Kidney (tissue), 14 donors: ENCODE results near the gene ALMS1. TPM values are rescaled to one million over a fixed set of nuclear protein-coding genes. Genes with fewer than 3 reads are reported as not detected.
"Not testable (repeated sequence)": the region's sequence is repeated elsewhere in the genome, so short reads cannot be mapped to it uniquely, and the experiment has no call there.

Experiments used
- DNase-seq, 5 donors: peaks; one replicate each; pipeline ENCODE4 v3.0.0-alpha.2; 2013 to 2020
- FAIRE-seq: peaks from 2 replicates; lab custom pipeline; 2012; peaks lifted over from hg19 to GRCh38; lab: Jason Lieb, UNC
- H3K27ac ChIP-seq, 2 donors: one replicate each; pipeline ENCODE4 v1.7.0; 2013; ENCODE audit warnings: low read depth in 2 of 2, low read length in 2 of 2, inconsistent platforms in 1 of 2
- H3K27me3 ChIP-seq: one replicate; pipeline ENCODE4 v1.7.1; 2013; ENCODE audit warnings: low read length, inconsistent platforms; ENCODE audit not compliant: control insufficient read depth, insufficient read depth
- H3K36me3 ChIP-seq, 3 donors: one replicate each; pipeline versions ENCODE4 v1.7.0 to v1.7.1; 2013; ENCODE audit warnings: low read length in 3 of 3, control low read depth in 1 of 3, inconsistent platforms in 1 of 3; ENCODE audit not compliant: insufficient read depth in 3 of 3, control insufficient read depth in 2 of 3
- H3K4me1 ChIP-seq, 3 donors: one replicate each; pipeline versions ENCODE4 v1.7.0 to v1.7.1; 2013; ENCODE audit warnings: low read length in 3 of 3, inconsistent platforms in 1 of 3, low read depth in 1 of 3; ENCODE audit not compliant: control insufficient read depth in 2 of 3, insufficient read depth in 2 of 3
- H3K4me3 ChIP-seq, 3 donors: one replicate each; pipeline versions ENCODE4 v1.7.0 to v1.8.1; 2013; ENCODE audit warnings: low read length in 3 of 3, control low read depth in 1 of 3, inconsistent platforms in 1 of 3
- H3K9ac ChIP-seq, 3 donors: one replicate each; pipeline versions ENCODE4 v1.7.0 to v1.7.1; 2013; ENCODE audit warnings: low read length in 3 of 3, control low read depth in 1 of 3, inconsistent platforms in 1 of 3
- H3K9me3 ChIP-seq, 3 donors: one replicate each; pipeline versions ENCODE4 v1.7.0 to v1.7.1; 2013; ENCODE audit warnings: low read length in 3 of 3, control low read depth in 1 of 3, inconsistent platforms in 1 of 3; ENCODE audit not compliant: control insufficient read depth in 2 of 3, insufficient read depth in 1 of 3
- CTCF ChIP-seq: IDR thresholded peaks from 3 replicates; pipeline ENCODE4 v1.5.1; 2012; ENCODE audit warnings: mild to moderate bottlenecking, moderate library complexity, borderline replicate concordance; ENCODE audit not compliant: insufficient read depth; ENCODE audit errors: extremely low read depth
- intact Hi-C: fragments of 100-400 bp; cut with DNase I; formaldehyde crosslinking; loops from one replicate; pipeline ENCODE4 v1.11.1; 2022
- polyA plus RNA-seq: library from polyadenylated mRNA; stranded (reverse); fragments of 350-450 nt; fragmentation: Illumina TruSeq; extraction: RNeasy Lipid Tissue Mini Kit (QIAGEN cat#74804); gene quantifications from one replicate; pipeline ENCODE4 v1.2.3, GENCODE V29; 2014; ENCODE audit warnings: low read depth, low replicate concordance; ENCODE audit not compliant: insufficient read depth
- total RNA-seq: library from RNA; stranded (reverse); fragmentation: NEBNext Ultra II Directional; extraction: Animal tissue kit (Norgen Biotek cat#: 25700); gene quantifications from one replicate; pipeline ENCODE4 v1.2.1, GENCODE V29; 2021
- donor health status: control.
- donor health status: control.
- donor health status: control.
- donor health status: control.
- donor health status: control.
- donor health status: DM: yes; HTN: yes; CAD: no.
- donor health status: Normal renal cell carcinoma (clear cell type).

ALMS1 gene
- total and polyA plus RNA-seq, 2 donors from 2014 or later: 9.2 to 26.2 TPM

GRCh38 chr2:73449404-73449803 is 63.8 kb downstream of the ALMS1 start:
- Histone ChIP-seq H3K9me3 (no peaks in the 10 kb centered on the region), H3K9ac (no peak overlapping the region), H3K36me3 (peaks cover 0 to 28% (median 27%) of the 10 kb centered on the region in 3 donors), H3K4me3 (no peak overlapping the region), H3K27ac (no peak overlapping the region), H3K27me3 (no peaks in the 10 kb centered on the region), H3K4me1 (no peaks in the 10 kb centered on the region)
- intact Hi-C loops: no loop called here
- no peak for FAIRE-seq
- DNase-seq: no peak
- no peak for TF ChIP-seq CTCF

DNA sequence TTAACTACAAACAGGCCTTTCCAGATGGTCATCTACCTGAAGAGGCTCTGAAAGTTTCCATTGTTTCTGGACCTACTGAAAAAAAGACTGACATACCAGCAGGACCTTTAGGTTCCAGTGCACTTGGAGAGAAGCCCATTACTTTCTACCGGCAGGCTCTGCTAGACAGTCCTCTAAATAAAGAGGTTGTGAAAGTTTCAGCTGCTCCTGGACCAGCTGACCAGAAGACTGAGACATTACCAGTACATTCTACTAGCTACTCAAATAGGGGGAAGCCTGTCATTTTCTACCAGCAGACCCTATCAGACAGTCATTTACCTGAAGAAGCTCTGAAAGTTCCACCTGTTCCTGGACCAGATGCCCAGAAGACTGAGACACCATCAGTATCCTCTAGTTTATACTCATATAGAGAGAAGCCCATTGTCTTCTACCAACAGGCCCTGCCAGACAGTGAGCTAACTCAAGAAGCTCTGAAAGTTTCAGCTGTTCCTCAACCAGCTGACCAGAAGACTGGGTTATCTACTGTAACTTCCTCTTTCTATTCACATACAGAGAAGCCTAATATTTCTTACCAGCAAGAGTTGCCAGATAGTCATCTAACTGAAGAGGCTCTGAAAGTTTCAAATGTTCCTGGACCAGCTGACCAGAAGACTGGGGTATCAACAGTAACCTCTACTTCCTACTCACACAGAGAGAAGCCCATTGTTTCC is 65.8 kb downstream of the ALMS1 start:
- H3K27ac ChIP-seq: no peak overlapping the region
- H3K36me3 ChIP-seq: peaks cover 0 to 31% (median 28%) of the 10 kb centered on the region in 3 donors
- no peak for TF ChIP-seq CTCF
- H3K27me3 ChIP-seq: no peaks in the 10 kb centered on the region
- no peak overlapping the region for H3K4me3 ChIP-seq
- no peak for DNase-seq
- no peaks in the 10 kb centered on the region for H3K4me1 ChIP-seq
- H3K9ac ChIP-seq: no peak overlapping the region
- no peak for FAIRE-seq
- H3K9me3 ChIP-seq: no peaks in the 10 kb centered on the region
- intact Hi-C loops: no loop called here

- Histone ChIP-seq H3K36me3 (peaks cover 0 to 4% (median 2%) of the 10 kb centered on the region in 3 donors), H3K4me3 (no peak overlapping the region), H3K4me1 (no peaks in the 10 kb centered on the region), H3K9ac (no peak overlapping the region), H3K27me3 (no peaks in the 10 kb centered on the region), H3K9me3 (peaks cover 0 to 3% (median 0%) of the 10 kb centered on the region in 3 donors), H3K27ac (no peak overlapping the region)
- no peak for DNase-seq
- FAIRE-seq: no peak
- intact Hi-C loops: no loop called here
- TF ChIP-seq CTCF: no peak
These were observed 72.3 kb downstream of the ALMS1 start for GRCh38 chr2:73457982-73458381.

DNA sequence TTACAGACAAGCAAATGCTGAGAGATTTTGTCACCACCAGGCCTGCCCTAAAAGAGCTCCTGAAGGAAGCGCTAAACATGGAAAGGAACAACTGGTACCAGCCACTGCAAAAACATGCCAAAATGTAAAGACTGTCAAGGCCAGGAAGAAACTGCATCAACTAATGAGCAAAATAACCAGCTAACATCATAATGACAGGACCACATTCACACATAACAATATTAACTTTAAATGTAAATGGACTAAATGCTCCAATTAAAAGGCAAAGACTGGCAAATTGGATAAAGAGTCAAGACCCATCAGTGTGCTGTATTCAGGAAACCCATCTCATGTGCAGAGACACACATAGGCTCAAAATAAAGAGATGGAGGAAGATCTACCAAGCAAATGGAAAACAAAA is 76.8 kb downstream of the ALMS1 start:
- DNase-seq, H3K4me3 ChIP-seq, H3K36me3 ChIP-seq, H3K9ac ChIP-seq, intact Hi-C loops, H3K4me1 ChIP-seq, H3K27ac ChIP-seq, FAIRE-seq, H3K9me3 ChIP-seq, H3K27me3 ChIP-seq: not testable (repeated sequence)
